Iris pigment epithelial cell (primary cell): ENCODE results near the gene CTNNBIP1.

Source experiments
- DNase-seq: peaks from one replicate; pipeline ENCODE4 v3.0.0-alpha.2; 2011; ENCODE audit warnings: low read depth

The CTNNBIP1 gene

GRCh38 chr1:9877962-9878361 is 32.1 kb downstream of the CTNNBIP1 start:
- DNase-seq = no peak

GRCh38 chr1:9875636-9876000 is 34.5 kb downstream of the CTNNBIP1 start:
- no peak for DNase-seq

- peak; percentile 57 for DNase-seq
Observed at GRCh38 chr1:9874959-9875635, 35.0 kb downstream of the CTNNBIP1 start.

GRCh38 chr1:9874412-9874811 is 35.7 kb downstream of the CTNNBIP1 start:
- DNase-seq = no peak

- no peak for DNase-seq
Observed at GRCh38 chr1:9873992-9874391, 36.1 kb downstream of the CTNNBIP1 start.

- DNase-seq = no peak
Observed at GRCh38 chr1:9873385-9873784, 36.7 kb downstream of the CTNNBIP1 start.

GRCh38 chr1:9872430-9873165 is 37.5 kb downstream of the CTNNBIP1 start:
- peak; percentile 49 for DNase-seq

GRCh38 chr1:9871707-9872425 is 38.2 kb downstream of the CTNNBIP1 start:
- no peak for DNase-seq

GRCh38 chr1:9871021-9871420 is 39.0 kb downstream of the CTNNBIP1 start:
- no peak for DNase-seq

GRCh38 chr1:9870572-9870971 is 39.5 kb downstream of the CTNNBIP1 start:
- no peak for DNase-seq

- DNase-seq = no peak
Observed at GRCh38 chr1:9869831-9870251, 40.2 kb downstream of the CTNNBIP1 start.

- DNase-seq = no peak
Observed at GRCh38 chr1:9868244-9868590, 41.9 kb downstream of the CTNNBIP1 start.

- DNase-seq = peak; percentile 50
Observed at GRCh38 chr1:9867408-9868243, 42.4 kb downstream of the CTNNBIP1 start.

GRCh38 chr1:9866836-9867235 is 43.2 kb downstream of the CTNNBIP1 start:
- DNase-seq = no peak

- DNase-seq = no peak
Observed at GRCh38 chr1:9865724-9866123, 44.3 kb downstream of the CTNNBIP1 start.

GRCh38 chr1:9863371-9863770 is 46.7 kb downstream of the CTNNBIP1 start:
- no peak for DNase-seq

- DNase-seq = no peak
Observed at GRCh38 chr1:9861360-9861759, 48.7 kb downstream of the CTNNBIP1 start.

GRCh38 chr1:9860887-9861286 is 49.2 kb downstream of the CTNNBIP1 start:
- no peak for DNase-seq

GRCh38 chr1:9859281-9860014 is 50.6 kb downstream of the CTNNBIP1 start:
- no peak for DNase-seq

GRCh38 chr1:9858293-9859035 is 51.6 kb downstream of the CTNNBIP1 start:
- DNase-seq = no peak

- DNase-seq = no peak
Observed at GRCh38 chr1:9855186-9855585, 54.9 kb downstream of the CTNNBIP1 start.
